Fibroblast of villous mesenchyme (primary cell): ENCODE measurements around the gene CD300LD. TPM values are rescaled to one million over a fixed set of nuclear protein-coding genes. Genes with fewer than 3 reads are reported as not detected.

ENCODE experiments used
- DNase-seq: peaks from one replicate; pipeline ENCODE4 v3.0.0-alpha.2; 2010; ENCODE audit warnings: low read depth
- H3K4me3 ChIP-seq: 2 replicates; pipeline ENCODE4 v1.5.1; 2011; ENCODE audit warnings: low read depth, mild to moderate bottlenecking, low read length
- total RNA-seq: library from RNA; depleted of rRNA; stranded (reverse); fragments of >200 nt; gene quantifications from 2 replicates; pipeline ENCODE4 v1.2.3, GENCODE V29; 2012
- TF ChIP-seq, protein P1 (sequence below): IDR thresholded peaks from 2 replicates; pipeline ENCODE4 v1.5.1; 2012; ENCODE audit warnings: low read depth, mild to moderate bottlenecking, low read length; ENCODE audit not compliant: insufficient read depth

The CD300LD gene
- total RNA-seq, 1 donor, result not detected

DNA sequence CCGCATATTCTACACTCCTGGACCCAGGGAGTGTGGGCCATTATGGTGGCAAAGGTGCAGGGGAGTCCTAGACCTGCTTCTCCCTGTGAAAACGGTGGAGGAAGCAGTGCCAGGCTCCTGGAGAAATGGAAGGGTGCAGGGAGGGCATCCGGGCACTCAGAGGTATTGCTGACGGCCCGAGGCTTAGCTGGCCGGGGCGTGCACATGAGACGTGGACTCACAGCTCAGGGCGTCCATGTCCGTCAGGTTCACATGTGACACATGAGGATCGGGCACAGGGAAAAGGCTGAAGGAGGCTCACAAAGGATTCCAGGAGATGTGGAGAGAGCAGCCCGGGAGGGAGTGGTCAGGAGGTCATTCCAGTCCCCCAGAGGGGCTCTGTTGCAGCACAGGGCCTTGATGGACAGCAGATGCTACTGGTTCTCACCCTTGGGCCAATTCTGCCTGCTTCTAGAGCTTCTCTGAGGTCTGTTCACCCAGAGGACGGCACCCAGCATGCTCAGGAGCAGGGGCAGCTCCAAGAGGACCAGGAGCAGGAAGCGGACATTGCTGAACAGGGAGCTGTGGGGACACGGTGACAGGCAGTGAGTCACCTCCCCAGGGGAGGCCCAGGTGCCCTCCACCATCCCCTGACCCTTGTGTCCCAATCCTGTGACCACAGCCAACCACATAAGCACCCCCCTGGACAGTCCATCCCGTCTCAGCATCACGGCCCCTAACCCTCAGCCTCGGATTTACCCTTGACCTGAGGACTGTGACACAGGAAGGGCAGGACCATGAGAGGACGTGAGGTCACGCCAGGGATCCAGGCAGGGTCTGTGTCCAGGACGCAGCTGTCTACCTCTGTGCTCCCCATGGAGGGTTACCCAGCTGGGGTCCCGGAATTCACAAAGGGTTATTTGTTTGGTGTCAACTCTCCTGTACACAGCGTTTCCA is 50.6 kb downstream of the CD300LD start:
- DNase-seq, result no peak
- TF ChIP-seq, protein P1, sequence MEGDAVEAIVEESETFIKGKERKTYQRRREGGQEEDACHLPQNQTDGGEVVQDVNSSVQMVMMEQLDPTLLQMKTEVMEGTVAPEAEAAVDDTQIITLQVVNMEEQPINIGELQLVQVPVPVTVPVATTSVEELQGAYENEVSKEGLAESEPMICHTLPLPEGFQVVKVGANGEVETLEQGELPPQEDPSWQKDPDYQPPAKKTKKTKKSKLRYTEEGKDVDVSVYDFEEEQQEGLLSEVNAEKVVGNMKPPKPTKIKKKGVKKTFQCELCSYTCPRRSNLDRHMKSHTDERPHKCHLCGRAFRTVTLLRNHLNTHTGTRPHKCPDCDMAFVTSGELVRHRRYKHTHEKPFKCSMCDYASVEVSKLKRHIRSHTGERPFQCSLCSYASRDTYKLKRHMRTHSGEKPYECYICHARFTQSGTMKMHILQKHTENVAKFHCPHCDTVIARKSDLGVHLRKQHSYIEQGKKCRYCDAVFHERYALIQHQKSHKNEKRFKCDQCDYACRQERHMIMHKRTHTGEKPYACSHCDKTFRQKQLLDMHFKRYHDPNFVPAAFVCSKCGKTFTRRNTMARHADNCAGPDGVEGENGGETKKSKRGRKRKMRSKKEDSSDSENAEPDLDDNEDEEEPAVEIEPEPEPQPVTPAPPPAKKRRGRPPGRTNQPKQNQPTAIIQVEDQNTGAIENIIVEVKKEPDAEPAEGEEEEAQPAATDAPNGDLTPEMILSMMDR, result no peak
- no peak overlapping the region for H3K4me3 ChIP-seq

DNA sequence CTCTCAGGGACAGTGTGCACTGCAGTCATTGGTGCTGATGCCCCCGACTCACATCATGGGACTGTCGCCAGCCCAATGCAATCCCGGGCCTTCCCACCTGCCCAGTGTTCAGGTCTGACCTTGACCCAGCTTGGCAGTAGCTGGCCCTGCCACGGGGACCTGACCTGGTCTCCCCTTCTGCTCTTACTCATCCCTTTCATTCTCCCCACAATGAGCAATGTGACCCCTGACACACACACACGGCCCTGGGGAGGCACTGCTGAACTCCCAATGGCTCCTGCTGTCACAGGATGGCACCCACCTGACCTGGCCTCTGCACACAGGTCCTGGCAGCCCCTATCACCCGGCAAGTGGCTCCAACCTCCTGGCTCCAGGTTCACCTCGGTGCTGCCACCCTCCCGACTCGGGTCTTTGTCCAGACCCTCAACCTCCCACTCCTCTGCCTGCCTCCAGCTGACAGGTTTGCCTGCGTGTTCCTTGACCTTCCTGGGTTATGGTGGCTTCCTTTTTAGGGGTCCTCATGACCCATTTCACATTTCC is 52.7 kb downstream of the CD300LD start:
- TF ChIP-seq, protein P1, result no peak
- no peak overlapping the region for H3K4me3 ChIP-seq
- no peak for DNase-seq

DNA sequence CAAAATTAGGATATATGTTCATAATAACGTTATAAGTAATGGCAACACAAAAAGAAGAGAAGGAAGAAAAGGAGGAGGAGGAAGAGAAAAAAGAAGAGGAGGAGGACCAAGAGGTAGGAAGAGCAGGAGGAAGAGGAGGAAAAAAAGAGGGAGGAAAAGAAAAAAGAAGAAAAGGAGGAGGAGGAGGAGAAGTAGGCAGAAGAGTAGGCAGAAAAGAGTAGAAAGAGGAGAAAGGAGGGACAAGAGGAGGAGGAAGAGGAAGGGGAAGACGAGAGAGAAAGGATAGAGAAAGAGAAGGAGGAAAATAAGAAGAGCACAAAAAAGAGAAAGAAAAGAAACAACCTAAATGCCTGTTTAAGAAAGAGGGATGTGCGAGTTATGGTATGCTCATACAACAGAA is 55.2 kb downstream of the CD300LD start:
- no peak overlapping the region for H3K4me3 ChIP-seq
- DNase-seq, result no peak
- TF ChIP-seq, protein P1, result no peak

DNA sequence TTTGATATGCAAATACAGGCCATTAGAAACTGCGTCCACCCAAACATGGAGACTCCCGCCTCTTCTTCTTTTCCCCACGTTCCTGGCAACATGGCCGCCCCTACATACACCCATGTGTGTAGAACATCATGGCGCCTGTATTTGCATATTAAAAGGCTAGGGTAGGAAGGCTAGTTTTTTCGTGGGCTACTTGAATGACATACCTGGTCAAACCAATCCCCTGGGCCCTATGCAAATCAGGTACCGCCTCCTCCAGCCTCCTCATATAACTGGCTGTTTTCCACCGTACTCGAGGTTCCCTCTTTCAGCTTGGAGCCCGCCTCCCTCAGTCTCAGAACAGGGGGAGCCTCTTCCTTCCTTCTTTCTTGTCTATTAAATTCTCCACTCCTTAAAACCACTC is 60.0 kb downstream of the CD300LD start:
- TF ChIP-seq, protein P1, result no peak
- H3K4me3 ChIP-seq, result no peak overlapping the region
- DNase-seq, result no peak

DNA sequence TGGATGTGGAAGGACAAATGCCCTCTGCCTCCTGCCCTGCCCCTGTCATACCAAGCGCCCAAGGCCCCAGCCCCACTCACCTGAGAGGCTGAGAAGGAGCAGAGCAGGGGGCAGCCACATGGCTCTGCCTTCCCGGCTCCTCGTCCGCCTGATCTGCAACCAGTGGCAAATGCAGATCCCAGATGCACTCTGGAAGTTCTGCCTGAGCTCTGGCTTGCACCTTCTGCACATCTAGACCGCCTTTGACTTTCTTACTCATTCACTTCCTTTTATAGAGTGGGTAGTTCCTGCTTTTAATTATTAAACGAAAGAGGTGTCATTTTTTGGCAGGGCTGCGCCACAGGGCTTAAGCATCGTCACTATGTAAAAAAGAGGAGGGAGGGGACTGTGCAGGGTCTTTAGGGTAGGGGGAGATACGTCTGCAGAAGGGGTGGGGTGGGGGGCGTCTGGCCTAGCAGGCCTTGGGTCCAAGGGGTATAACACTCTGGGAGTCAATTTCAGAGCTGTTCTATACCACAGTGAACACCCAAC is 60.8 kb downstream of the CD300LD start, which contains the start of gene CD300LB:
CD300LB (minus strand) TSS at position 245 of the 531 bp plus-strand sequence; CDS start at position 120, 125 bp downstream.
- no peak for DNase-seq
- H3K4me3 ChIP-seq, result no peak within 1 kb of the TSS
- TF ChIP-seq, protein P1, result no peak

DNA sequence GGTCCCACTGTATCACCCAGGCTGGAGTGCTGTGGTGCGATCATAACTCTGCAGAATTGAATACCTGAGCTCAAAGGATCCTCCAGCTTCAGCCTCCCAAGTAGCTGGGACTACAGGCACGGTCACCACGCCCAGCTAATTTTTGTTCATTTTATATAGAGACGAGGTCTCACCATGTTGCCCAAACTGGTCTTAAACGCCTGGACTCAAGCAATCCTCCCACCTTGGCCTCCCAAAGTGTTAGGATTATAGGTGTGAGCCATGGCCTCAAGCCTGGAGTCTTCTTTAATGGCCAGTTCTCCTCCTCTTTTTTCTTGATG is 61.3 kb downstream of the CD300LD start:
- no peak overlapping the region for H3K4me3 ChIP-seq
- TF ChIP-seq, protein P1, result no peak
- no peak for DNase-seq

Other genes starting within 250 kb of the CD300LD start
- not detected in 2 replicates for gene BTBD17, start 230.4 kb downstream of the CD300LD start, total RNA-seq
- not detected in 2 replicates for gene GPR142, start 224.8 kb downstream of the CD300LD start, total RNA-seq
- 0.43 and 1.3 TPM in 2 replicates for gene GPRC5C, start 160.2 kb downstream of the CD300LD start, total RNA-seq
- not detected in 2 replicates for gene CD300A, start 125.6 kb downstream of the CD300LD start, total RNA-seq
- not detected in 2 replicates for gene CD300LB, start 60.8 kb downstream of the CD300LD start, total RNA-seq
- gene CD300C, start 46.2 kb downstream of the CD300LD start, total RNA-seq, result not detected in 2 replicates
- not detected in 2 replicates for gene CD300H, start 24.8 kb downstream of the CD300LD start, total RNA-seq
- gene CD300E, start 31.5 kb upstream of the CD300LD start, total RNA-seq, result not detected in 2 replicates
- gene CD300LF, start 120.6 kb upstream of the CD300LD start, total RNA-seq, result not detected in 2 replicates
- gene RAB37, start 145.0 kb upstream of the CD300LD start, total RNA-seq, result 0.32 TPM in 1 of 2 replicates, not detected in the other
- 18.0 and 20.7 TPM in 2 replicates for gene NHERF1, start 156.3 kb upstream of the CD300LD start, total RNA-seq
- 32.0 and 34.8 TPM in 2 replicates for gene NAT9, start 184.1 kb upstream of the CD300LD start, total RNA-seq